Measurements from ENCODE around the gene RASSF3.

The RASSF3 gene

GRCh38 chr12:64568298-64568697, 42.0 kb upstream of the RASSF3 start:
- H3K27me3 Mint-ChIP-seq (ENCODE audit: low read depth, poor library complexity), result peaks cover 4% of the 10 kb centered on the region
- H3K9me3 Mint-ChIP-seq, result peaks cover 10% of the 10 kb centered on the region
- H3K27ac Mint-ChIP-seq, result no peak overlapping the region
- H3K4me3 Mint-ChIP-seq, result no peak overlapping the region
- TF ChIP-seq, protein P1, sequence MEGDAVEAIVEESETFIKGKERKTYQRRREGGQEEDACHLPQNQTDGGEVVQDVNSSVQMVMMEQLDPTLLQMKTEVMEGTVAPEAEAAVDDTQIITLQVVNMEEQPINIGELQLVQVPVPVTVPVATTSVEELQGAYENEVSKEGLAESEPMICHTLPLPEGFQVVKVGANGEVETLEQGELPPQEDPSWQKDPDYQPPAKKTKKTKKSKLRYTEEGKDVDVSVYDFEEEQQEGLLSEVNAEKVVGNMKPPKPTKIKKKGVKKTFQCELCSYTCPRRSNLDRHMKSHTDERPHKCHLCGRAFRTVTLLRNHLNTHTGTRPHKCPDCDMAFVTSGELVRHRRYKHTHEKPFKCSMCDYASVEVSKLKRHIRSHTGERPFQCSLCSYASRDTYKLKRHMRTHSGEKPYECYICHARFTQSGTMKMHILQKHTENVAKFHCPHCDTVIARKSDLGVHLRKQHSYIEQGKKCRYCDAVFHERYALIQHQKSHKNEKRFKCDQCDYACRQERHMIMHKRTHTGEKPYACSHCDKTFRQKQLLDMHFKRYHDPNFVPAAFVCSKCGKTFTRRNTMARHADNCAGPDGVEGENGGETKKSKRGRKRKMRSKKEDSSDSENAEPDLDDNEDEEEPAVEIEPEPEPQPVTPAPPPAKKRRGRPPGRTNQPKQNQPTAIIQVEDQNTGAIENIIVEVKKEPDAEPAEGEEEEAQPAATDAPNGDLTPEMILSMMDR (IDR thresholded peaks at IDR 0.05), result no peak
- DNase-seq, result no peak
- H3K36me3 Mint-ChIP-seq (ENCODE audit: low read depth), result no peaks in the 10 kb centered on the region
- peaks cover 65% of the 10 kb centered on the region for H3K4me1 Mint-ChIP-seq

DNA sequence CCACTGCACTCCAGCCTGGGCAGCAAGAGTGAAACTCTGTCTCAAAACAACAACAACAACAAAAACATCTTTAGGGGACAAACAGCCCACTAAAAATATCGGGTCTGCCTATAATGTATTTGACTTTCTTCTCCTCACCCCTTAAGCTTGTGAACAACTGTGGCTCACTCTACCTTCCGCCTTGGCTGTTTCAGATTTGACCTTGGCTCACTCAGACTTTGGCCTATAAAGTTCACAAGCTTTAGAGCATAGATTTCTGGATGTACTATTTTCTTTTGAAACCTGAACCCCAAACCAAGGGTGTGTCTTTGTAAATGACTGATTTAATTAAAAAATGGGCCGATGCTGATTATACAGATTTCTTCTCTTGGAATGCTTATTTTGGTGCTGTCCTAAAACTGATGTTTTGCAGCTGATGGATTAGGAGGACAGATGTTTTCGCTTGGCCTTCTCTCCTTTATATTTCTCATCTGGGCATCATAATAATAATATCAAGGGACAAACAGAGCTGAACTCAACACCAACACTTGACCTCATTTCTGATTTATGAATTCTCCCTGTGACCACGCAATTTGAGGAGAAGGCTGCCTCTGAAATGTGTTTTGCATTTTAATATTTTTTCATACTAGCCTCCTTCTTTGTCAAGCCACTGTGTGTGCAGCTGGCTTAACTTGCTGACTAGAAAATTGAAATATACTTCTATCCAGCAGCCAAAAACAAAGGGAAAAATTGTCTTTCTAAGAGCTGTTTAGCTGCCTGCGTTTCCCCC, 40.2 kb upstream of the RASSF3 start:
- TF ChIP-seq, protein P1 (IDR thresholded peaks at IDR 0.05), result no peak
- H3K36me3 Mint-ChIP-seq (ENCODE audit: low read depth), result peaks cover 5% of the 10 kb centered on the region
- peaks cover 9% of the 10 kb centered on the region for H3K27me3 Mint-ChIP-seq (ENCODE audit: low read depth, poor library complexity)
- no peak overlapping the region for H3K4me3 Mint-ChIP-seq
- DNase-seq, result no peak
- peaks cover 26% of the 10 kb centered on the region for H3K9me3 Mint-ChIP-seq
- peaks cover 59% of the 10 kb centered on the region for H3K4me1 Mint-ChIP-seq
- H3K27ac Mint-ChIP-seq, result peak overlapping the region; percentile 70

- H3K4me3 Mint-ChIP-seq, result no peak overlapping the region
- TF ChIP-seq, protein P1 (IDR thresholded peaks at IDR 0.05), result no peak
- H3K27ac Mint-ChIP-seq, result no peak overlapping the region
- peaks cover 9% of the 10 kb centered on the region for H3K27me3 Mint-ChIP-seq (ENCODE audit: low read depth, poor library complexity)
- H3K9me3 Mint-ChIP-seq, result peaks cover 39% of the 10 kb centered on the region
- DNase-seq, result no peak
- H3K36me3 Mint-ChIP-seq (ENCODE audit: low read depth), result peaks cover 8% of the 10 kb centered on the region
- H3K4me1 Mint-ChIP-seq, result peaks cover 53% of the 10 kb centered on the region
Measured at GRCh38 chr12:64571411-64571810, 38.9 kb upstream of the RASSF3 start.

GRCh38 chr12:64572241-64572640, 38.1 kb upstream of the RASSF3 start:
- Mint-ChIP-seq H3K36me3 (ENCODE audit: low read depth) (peaks cover 9% of the 10 kb centered on the region), H3K27me3 (ENCODE audit: low read depth, poor library complexity) (peaks cover 9% of the 10 kb centered on the region), H3K9me3 (peaks cover 42% of the 10 kb centered on the region), H3K4me1 (peaks cover 47% of the 10 kb centered on the region), H3K27ac (no peak overlapping the region), H3K4me3 (no peak overlapping the region)
- TF ChIP-seq, protein P1 (IDR thresholded peaks at IDR 0.05), result no peak
- no peak for DNase-seq

DNA sequence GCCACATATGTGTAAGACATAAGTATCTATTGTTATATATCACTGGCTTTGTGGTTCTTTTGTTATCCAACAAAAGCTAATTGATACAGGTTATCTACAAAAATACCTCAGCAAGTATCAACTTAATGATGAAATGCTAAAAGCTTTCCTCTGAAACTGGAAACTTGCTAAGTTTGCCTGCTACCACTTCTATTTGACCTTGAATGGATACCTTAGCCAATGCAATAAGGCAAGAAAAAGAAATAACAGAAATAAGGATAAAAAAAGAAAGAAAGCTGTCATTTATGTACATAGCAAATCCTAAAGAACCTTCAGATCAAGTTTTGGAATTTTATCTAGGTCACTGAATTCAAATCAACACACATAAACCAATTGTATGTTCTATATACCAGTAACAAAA, 35.5 kb upstream of the RASSF3 start:
- no peak overlapping the region for H3K4me3 Mint-ChIP-seq
- no peak for DNase-seq
- peaks cover 6% of the 10 kb centered on the region for H3K27me3 Mint-ChIP-seq (ENCODE audit: low read depth, poor library complexity)
- peaks cover 32% of the 10 kb centered on the region for H3K4me1 Mint-ChIP-seq
- H3K27ac Mint-ChIP-seq, result no peak overlapping the region
- TF ChIP-seq, protein P1 (IDR thresholded peaks at IDR 0.05), result no peak
- H3K9me3 Mint-ChIP-seq, result peaks cover 42% of the 10 kb centered on the region
- peaks cover 9% of the 10 kb centered on the region for H3K36me3 Mint-ChIP-seq (ENCODE audit: low read depth)

DNA sequence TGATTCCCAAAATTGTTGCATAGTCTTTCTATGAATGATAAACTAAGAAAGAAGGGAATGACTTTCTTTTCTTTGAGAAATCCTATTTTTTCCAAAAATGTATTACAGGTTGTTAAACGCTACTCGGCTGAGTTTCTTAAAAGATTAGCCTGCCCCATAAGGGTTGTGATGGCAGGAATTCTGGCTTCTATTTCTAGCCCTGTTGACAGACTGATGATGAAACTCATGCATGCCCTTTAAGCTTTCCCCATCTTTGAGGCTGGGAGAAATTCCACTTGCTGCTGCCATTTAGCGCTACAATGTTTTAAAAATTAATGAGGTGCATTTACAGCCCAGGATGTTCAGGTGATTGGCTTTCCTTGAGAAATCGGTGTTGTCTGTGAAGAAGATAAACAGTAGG, 33.2 kb upstream of the RASSF3 start:
- Mint-ChIP-seq H3K4me3 (no peak overlapping the region), H3K27ac (no peak overlapping the region), H3K27me3 (ENCODE audit: low read depth, poor library complexity) (peaks cover 6% of the 10 kb centered on the region), H3K9me3 (peaks cover 38% of the 10 kb centered on the region), H3K36me3 (ENCODE audit: low read depth) (peaks cover 9% of the 10 kb centered on the region), H3K4me1 (peaks cover 15% of the 10 kb centered on the region)
- TF ChIP-seq, protein P1 (IDR thresholded peaks at IDR 0.05), result no peak
- DNase-seq, result no peak

All from nephron progenitor cell (in vitro differentiated cells).